GM12891 (cell line): Measurements from ENCODE around the gene TRAPPC10.

Experiments
- POLR2A ChIP-seq: IDR thresholded peaks from 2 replicates; pipeline ENCODE4 v1.6.1; 2011; ENCODE audit warnings: low read depth, low read length, control low read depth
- POLR2AphosphoS5 ChIP-seq: IDR thresholded peaks from 2 replicates; pipeline ENCODE4 v1.6.1; 2011; ENCODE audit warnings: low read depth, low read length, control low read depth
- POU2F2 ChIP-seq: IDR thresholded peaks from 2 replicates; pipeline ENCODE4 v1.6.1; 2011; ENCODE audit warnings: low read depth, mild to moderate bottlenecking, control low read depth, low read length, moderate library complexity
- SPI1 ChIP-seq: IDR thresholded peaks from 2 replicates; pipeline ENCODE4 v1.6.1; 2011; ENCODE audit warnings: low read depth, low read length, control low read depth
- TAF1 ChIP-seq: IDR thresholded peaks from 2 replicates; pipeline ENCODE4 v1.6.1; 2011; ENCODE audit warnings: low read depth, low read length, control low read depth

GRCh38 chr21:43989401-43989800 is 22.7 kb upstream of the TRAPPC10 start:
- no peak for TF ChIP-seq POLR2AphosphoS5
- TF ChIP-seq POU2F2 = no peak
- no peak for TF ChIP-seq POLR2A
- TF ChIP-seq SPI1 = no peak
- TF ChIP-seq TAF1 = no peak
